Measurements from ENCODE around the gene TGIF1. TPM values are rescaled to one million over a fixed set of nuclear protein-coding genes. Genes with fewer than 3 reads are reported as not detected.

Gene TGIF1
- total RNA-seq, 2 donors from 2014 or later: 68.0 to 80.6 TPM

DNA sequence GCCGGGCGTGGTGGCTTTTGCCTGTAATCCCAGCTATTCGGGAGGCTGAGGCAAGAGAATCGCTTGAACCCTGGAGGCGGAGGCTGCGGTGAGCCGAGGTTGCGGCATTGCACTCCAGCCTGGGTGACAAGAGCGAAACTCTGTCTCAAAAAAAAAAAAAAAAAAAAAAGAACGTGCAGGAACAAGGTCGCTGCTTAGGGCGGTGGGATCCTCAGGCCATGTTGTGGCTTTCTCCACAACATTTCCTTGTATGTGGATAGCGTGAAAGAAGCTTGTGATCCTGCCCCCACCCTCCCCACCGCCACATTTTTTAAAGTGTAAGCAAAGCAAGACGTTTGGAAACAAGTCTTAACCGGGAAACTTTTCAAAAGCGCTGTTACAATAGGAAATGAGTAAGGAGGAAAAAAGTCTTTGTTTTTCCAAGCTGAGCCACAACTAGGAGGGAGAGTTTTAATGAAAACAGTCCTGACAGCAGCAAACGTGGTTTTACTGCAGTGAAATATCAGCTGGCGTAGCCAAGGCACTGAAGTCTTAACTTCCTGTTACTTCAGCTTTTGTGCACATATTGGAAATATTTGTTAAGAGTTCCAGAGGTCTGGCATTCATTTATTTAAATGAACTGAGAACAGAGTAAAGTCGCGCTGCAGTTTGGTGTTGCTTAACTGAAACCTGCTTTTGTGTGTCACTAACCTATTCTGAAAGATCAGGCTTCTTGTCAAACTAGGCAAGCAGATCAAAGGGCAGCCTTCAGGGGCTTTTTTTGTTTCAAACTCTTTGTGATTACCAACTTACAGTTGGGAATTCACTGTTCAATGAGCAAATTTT is 3.8 kb downstream of the TGIF1 start:
- Histone ChIP-seq H3K4me1 (peaks cover 12% of the 10 kb centered on the region), H3K9me3 (no peaks in the 10 kb centered on the region), H3K4me3 (peak overlapping the region; percentile 68), H3K9ac (ENCODE audit: low read depth in 2 of 2, low read length in 2 of 2) (peak overlapping the region; percentile 24 to 100), H3K36me3 (no peaks in the 10 kb centered on the region), H3K27me3 (no peaks in the 10 kb centered on the region), H3K27ac (peak overlapping the region; percentile 100)
- DNase-seq: peak; percentile 67
- TF ChIP-seq, protein P1, sequence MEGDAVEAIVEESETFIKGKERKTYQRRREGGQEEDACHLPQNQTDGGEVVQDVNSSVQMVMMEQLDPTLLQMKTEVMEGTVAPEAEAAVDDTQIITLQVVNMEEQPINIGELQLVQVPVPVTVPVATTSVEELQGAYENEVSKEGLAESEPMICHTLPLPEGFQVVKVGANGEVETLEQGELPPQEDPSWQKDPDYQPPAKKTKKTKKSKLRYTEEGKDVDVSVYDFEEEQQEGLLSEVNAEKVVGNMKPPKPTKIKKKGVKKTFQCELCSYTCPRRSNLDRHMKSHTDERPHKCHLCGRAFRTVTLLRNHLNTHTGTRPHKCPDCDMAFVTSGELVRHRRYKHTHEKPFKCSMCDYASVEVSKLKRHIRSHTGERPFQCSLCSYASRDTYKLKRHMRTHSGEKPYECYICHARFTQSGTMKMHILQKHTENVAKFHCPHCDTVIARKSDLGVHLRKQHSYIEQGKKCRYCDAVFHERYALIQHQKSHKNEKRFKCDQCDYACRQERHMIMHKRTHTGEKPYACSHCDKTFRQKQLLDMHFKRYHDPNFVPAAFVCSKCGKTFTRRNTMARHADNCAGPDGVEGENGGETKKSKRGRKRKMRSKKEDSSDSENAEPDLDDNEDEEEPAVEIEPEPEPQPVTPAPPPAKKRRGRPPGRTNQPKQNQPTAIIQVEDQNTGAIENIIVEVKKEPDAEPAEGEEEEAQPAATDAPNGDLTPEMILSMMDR (IDR thresholded peaks at IDR 0.05): no peak
- intact Hi-C loops (cut with DNase I): no loop called here

DNA sequence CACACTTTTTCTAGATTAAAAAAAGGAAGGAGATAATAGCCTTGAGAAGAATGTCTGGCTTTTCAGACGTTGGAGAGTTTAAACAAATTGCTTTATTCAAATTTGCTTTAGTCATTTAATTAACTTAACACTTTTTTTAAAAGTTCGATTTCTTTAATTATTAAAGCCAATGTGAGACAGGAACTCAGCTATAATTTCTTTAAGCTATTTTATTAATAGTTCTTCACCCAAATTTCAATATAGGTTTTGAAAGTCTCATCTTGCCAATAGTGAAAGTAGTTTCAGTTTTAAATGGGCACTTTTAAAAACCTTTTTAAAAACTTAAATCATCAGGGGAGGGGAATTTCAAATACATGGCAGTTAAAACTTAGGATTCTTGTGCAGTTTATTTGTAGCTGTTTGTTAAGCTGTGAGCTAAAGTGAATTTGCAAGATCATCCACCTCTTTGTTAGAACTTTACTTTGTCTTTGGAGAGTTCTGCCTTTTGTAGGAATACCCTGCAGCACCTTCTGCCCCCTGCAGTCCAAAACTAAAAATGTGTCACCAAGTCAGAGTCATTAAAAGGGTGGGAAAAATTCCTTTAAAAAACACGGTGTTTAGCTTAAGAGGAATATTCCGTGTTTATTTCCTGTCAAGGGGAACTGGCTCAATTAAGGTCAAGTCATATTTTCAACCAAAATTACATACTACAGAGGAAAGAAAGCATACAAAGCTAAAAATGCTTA is 4.6 kb downstream of the TGIF1 start:
- peak; percentile 71 for DNase-seq

DNA sequence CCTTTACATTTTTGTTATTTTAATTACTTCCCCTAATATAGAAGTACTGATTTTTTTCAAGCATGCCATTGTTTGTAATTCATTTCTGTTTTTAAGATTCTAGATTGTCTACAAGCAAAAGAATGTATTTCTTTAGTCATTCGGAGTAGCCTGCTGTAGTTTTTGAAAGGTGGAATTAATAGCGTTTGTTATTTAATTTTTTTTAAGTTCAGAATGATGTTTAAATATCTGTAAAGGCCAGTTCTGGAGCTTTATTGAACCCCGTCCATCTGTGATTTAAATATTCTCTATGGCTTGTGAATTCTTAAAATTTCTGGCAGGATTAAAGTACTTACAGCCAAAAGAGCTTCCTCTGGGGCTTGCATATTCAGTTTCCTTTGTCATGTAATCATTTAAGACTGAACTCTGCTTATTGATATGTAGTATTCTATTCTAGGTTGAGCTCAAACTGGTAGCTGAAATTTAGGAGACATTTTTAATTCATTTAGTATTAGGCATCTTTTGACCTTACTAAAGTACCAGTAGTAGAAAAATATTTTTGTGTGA is 5.2 kb downstream of the TGIF1 start:
- DNase-seq: no peak
- Histone ChIP-seq H3K27ac (peak overlapping the region; percentile 100), H3K9me3 (no peaks in the 10 kb centered on the region), H3K4me1 (peaks cover 13% of the 10 kb centered on the region), H3K36me3 (no peaks in the 10 kb centered on the region), H3K4me3 (no peak overlapping the region), H3K9ac (ENCODE audit: low read depth in 2 of 2, low read length in 2 of 2) (peak overlapping the region in 1 of 2 donors; percentile 100), H3K27me3 (no peaks in the 10 kb centered on the region)
- TF ChIP-seq, protein P1 (IDR thresholded peaks at IDR 0.05): no peak
- intact Hi-C loops (cut with DNase I): loop anchor here (5.0 kb wide), 1 partner anchor 173 kb away; no protein-coding TSS in a partner anchor

More for the DNA sequence above, 4.6 kb downstream of the TGIF1 start:
- Histone ChIP-seq H3K27me3 (no peaks in the 10 kb centered on the region), H3K4me1 (peaks cover 13% of the 10 kb centered on the region), H3K27ac (peak overlapping the region; percentile 100), H3K9me3 (no peaks in the 10 kb centered on the region), H3K4me3 (peak overlapping the region; percentile 68), H3K36me3 (no peaks in the 10 kb centered on the region), H3K9ac (ENCODE audit: low read depth in 2 of 2, low read length in 2 of 2) (peak overlapping the region in 1 of 2 donors; percentile 100)
- TF ChIP-seq, protein P1 (IDR thresholded peaks at IDR 0.05): peak; percentile 40
- intact Hi-C loops (cut with DNase I): loop anchor here (5.0 kb wide), 1 partner anchor 172 kb away; no protein-coding TSS in a partner anchor

DNA sequence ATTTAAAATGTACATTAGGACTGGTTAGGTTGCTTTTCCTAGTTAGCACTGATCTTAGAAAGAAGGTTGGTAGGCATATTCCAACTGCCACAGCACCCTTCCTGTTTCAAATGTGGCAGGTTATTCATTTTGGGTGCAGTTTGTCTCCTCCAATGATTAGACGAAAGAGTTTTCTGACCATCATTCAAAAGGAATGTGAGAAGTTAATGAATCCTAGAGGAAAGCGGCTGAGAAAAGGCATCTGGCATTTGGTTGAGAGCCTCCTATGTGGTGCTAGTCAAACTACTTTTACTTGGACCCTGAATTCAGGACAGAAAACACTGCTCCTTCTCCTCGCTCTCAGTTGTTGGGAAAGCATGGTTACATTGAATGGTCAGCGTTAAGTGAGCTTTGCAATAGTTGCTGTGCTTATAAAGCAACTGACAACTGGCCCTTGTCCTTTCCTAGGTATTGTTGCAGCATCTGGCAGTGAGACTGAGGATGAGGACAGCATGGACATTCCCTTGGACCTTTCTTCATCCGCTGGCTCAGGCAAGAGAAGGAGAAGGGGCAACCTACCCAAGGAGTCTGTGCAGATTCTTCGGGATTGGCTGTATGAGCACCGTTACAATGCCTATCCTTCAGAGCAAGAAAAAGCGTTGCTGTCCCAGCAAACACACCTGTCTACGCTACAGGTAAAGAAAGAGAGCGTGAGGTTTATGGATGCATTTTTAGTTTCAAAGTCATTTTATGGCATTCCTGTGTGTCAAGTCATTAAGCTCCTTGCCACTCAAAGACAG is 6.1 kb downstream of the TGIF1 start:
- H3K9ac ChIP-seq (ENCODE audit: low read depth in 2 of 2, low read length in 2 of 2): peak overlapping the region in 1 of 2 donors; percentile 100
- intact Hi-C loops (cut with DNase I): loop anchor here (5.0 kb wide), 1 partner anchor 174 kb away; no protein-coding TSS in a partner anchor
- H3K36me3 ChIP-seq: no peaks in the 10 kb centered on the region
- H3K4me1 ChIP-seq: peaks cover 13% of the 10 kb centered on the region
- peak; percentile 57 for DNase-seq
- no peak overlapping the region for H3K4me3 ChIP-seq
- H3K27me3 ChIP-seq: no peaks in the 10 kb centered on the region
- TF ChIP-seq, protein P1 (IDR thresholded peaks at IDR 0.05): no peak
- H3K9me3 ChIP-seq: no peaks in the 10 kb centered on the region
- peak overlapping the region; percentile 100 for H3K27ac ChIP-seq
